DOHH2 (cell line): ENCODE data around the gene ROBO1.

ENCODE experiments used
- H3F3A ChIP-seq: fragments of 200-600 bp; sonication (generic), shearing (Covaris generic); 2 replicates; pipeline ENCODE4 v1.6.0; 2016; ENCODE audit warnings: antibody characterized with exemption, mild to moderate bottlenecking; ENCODE audit not compliant: control insufficient read depth, insufficient read depth
- H3K27ac ChIP-seq: fragments of 200-600 bp; sonication (generic); 2 replicates; pipeline ENCODE4 v1.5.1; 2014; ENCODE audit warnings: low read depth, mild to moderate bottlenecking, low read length, moderate library complexity
- H3K27me3 ChIP-seq: fragments of 200-600 bp; sonication (generic); 2 replicates; pipeline ENCODE4 v1.6.1; 2014; ENCODE audit warnings: mild to moderate bottlenecking, low read length, mixed read lengths; ENCODE audit not compliant: control insufficient read depth
- H3K36me3 ChIP-seq: fragments of 200-600 bp; sonication (generic); 2 replicates; pipeline ENCODE4 v1.6.1; 2014; ENCODE audit warnings: mild to moderate bottlenecking, low read length, moderate library complexity, mixed read lengths; ENCODE audit not compliant: control insufficient read depth
- H3K4me1 ChIP-seq: fragments of 200-600 bp; sonication (generic); 2 replicates; pipeline ENCODE4 v1.6.1; 2014; ENCODE audit warnings: mild to moderate bottlenecking, low read length, mixed read lengths; ENCODE audit not compliant: control insufficient read depth
- H3K4me2 ChIP-seq: fragments of 200-600 bp; sonication (generic); 2 replicates; pipeline ENCODE4 v1.6.0; 2014; ENCODE audit warnings: mild to moderate bottlenecking, low read length, moderate library complexity
- H3K4me3 ChIP-seq: fragments of 200-600 bp; sonication (generic); 2 replicates; pipeline ENCODE4 v1.5.1; 2014; ENCODE audit warnings: mild to moderate bottlenecking, low read length, mixed read lengths
- H3K79me2 ChIP-seq: fragments of 200-600 bp; sonication (generic); 2 replicates; pipeline ENCODE4 v1.6.1; 2014; ENCODE audit warnings: mild to moderate bottlenecking, low read length, mixed read lengths; ENCODE audit not compliant: control insufficient read depth
- H3K9me2 ChIP-seq: fragments of 200-600 bp; sonication (generic); replicated peaks from 2 replicates; pipeline ENCODE4 v1.6.1; 2014; ENCODE audit warnings: mild to moderate bottlenecking, low read length, mixed read lengths; ENCODE audit not compliant: control insufficient read depth
- H3K9me3 ChIP-seq: fragments of 200-600 bp; sonication (generic); 2 replicates; pipeline ENCODE4 v1.6.1; 2014; ENCODE audit warnings: antibody characterized with exemption, low read length, mixed read lengths; ENCODE audit not compliant: control insufficient read depth, insufficient read depth
- H4K20me1 ChIP-seq: fragments of 200-600 bp; sonication (generic); 2 replicates; pipeline ENCODE4 v1.6.0; 2014; ENCODE audit warnings: low read depth, mild to moderate bottlenecking, antibody characterized with exemption, low read length, moderate library complexity; ENCODE audit not compliant: control insufficient read depth, insufficient read depth
- CTCF ChIP-seq: fragments of 200-600 bp; sonication (generic); IDR thresholded peaks from one replicate; pipeline ENCODE4 v1.5.1; 2014; ENCODE audit warnings: antibody characterized with exemption, mild to moderate bottlenecking, low read depth, low read length; ENCODE audit not compliant: poor library complexity, severe bottlenecking
- EZH2phosphoT487 ChIP-seq: fragments of 200-600 bp; sonication (generic); IDR thresholded peaks from 2 replicates; pipeline ENCODE4 v1.6.1; 2017; ENCODE audit warnings: borderline replicate concordance, mild to moderate bottlenecking, antibody characterized with exemption, low read length, moderate library complexity, mixed read lengths

The ROBO1 gene

GRCh38 chr3:79154865-79155264 is 612.9 kb downstream of the ROBO1 start:
- Histone ChIP-seq H3K36me3 (no peaks in the 10 kb centered on the region), H3K27me3 (no peaks in the 10 kb centered on the region)
- TF ChIP-seq EZH2phosphoT487 (no peak), CTCF (no peak)

DNA sequence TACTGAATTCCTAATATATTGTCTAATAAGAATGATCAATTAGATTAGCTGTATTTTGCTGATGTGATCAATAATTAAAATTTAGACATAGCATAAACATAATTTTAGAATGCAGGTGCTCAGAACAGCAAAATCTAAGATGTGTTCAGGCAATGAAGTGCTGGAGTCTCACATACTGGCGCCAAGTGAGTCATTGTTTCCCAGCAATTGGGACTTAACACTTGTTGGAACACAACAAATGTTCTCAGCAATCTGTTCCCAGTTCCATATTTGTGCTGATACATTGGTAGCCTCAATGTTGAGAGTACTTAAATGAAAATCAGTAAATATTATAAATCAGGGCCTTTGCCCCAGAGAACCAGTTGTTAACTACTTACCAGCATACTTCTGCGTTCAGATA is 619.0 kb downstream of the ROBO1 start:
- no peaks in the 10 kb centered on the region for H3F3A ChIP-seq
- H3K4me3 ChIP-seq, result no peak overlapping the region
- no peaks in the 10 kb centered on the region for H3K79me2 ChIP-seq
- H3K9me2 ChIP-seq, result no peaks in the 10 kb centered on the region
- H4K20me1 ChIP-seq, result no peaks in the 10 kb centered on the region
- H3K9me3 ChIP-seq, result no peaks in the 10 kb centered on the region
- no peak overlapping the region for H3K4me2 ChIP-seq
- no peaks in the 10 kb centered on the region for H3K4me1 ChIP-seq
- H3K36me3 ChIP-seq, result no peaks in the 10 kb centered on the region
- H3K27ac ChIP-seq, result no peak overlapping the region
- TF ChIP-seq CTCF (no peak), EZH2phosphoT487 (no peak)
- H3K27me3 ChIP-seq, result no peaks in the 10 kb centered on the region

More at GRCh38 chr3:79154865-79155264, 612.9 kb downstream of the ROBO1 start:
- Histone ChIP-seq H3F3A (no peaks in the 10 kb centered on the region), H3K9me2 (no peaks in the 10 kb centered on the region), H3K9me3 (no peaks in the 10 kb centered on the region), H3K27ac (no peak overlapping the region), H4K20me1 (no peaks in the 10 kb centered on the region), H3K4me1 (no peaks in the 10 kb centered on the region), H3K4me2 (no peak overlapping the region), H3K79me2 (no peaks in the 10 kb centered on the region), H3K4me3 (no peak overlapping the region)

GRCh38 chr3:79146024-79146423 is 621.8 kb downstream of the ROBO1 start:
- Histone ChIP-seq H3K36me3 (no peaks in the 10 kb centered on the region), H3K4me3 (no peak overlapping the region), H4K20me1 (no peaks in the 10 kb centered on the region), H3K4me1 (no peaks in the 10 kb centered on the region), H3K9me2 (no peaks in the 10 kb centered on the region), H3K9me3 (no peaks in the 10 kb centered on the region), H3K79me2 (no peaks in the 10 kb centered on the region), H3K27ac (no peak overlapping the region), H3F3A (no peaks in the 10 kb centered on the region), H3K27me3 (no peaks in the 10 kb centered on the region), H3K4me2 (no peak overlapping the region)
- TF ChIP-seq CTCF (no peak), EZH2phosphoT487 (no peak)

DNA sequence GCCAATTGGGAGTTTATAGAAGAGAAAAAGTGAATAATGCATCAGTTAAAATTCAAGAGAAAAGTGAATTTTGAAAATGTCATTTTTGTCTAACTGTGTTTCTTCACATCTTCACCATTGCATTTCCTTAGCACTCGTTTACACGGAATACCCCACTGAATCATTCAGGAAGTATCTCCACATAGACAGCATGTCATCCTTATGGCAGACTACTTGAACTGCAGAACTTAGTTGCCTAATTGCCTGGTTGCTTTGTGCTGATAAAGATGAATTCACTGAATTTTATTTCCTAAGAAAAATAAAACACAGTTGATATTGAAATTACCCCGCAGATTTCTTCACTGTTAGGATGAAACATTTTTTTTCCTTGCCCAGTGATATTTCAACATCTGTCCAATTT is 627.1 kb downstream of the ROBO1 start:
- Histone ChIP-seq H3K4me2 (no peak overlapping the region), H3F3A (no peaks in the 10 kb centered on the region), H3K27ac (no peak overlapping the region), H3K79me2 (no peaks in the 10 kb centered on the region), H3K9me3 (no peaks in the 10 kb centered on the region), H3K4me3 (no peak overlapping the region), H4K20me1 (no peaks in the 10 kb centered on the region), H3K4me1 (no peaks in the 10 kb centered on the region), H3K27me3 (no peaks in the 10 kb centered on the region), H3K36me3 (no peaks in the 10 kb centered on the region), H3K9me2 (no peaks in the 10 kb centered on the region)
- TF ChIP-seq EZH2phosphoT487 (no peak), CTCF (no peak)
